Choroid plexus epithelial cell (primary cell): Measurements from ENCODE around the gene MYLK2.

Source experiments
- DNase-seq: peaks from one replicate; pipeline ENCODE4 v3.0.0-alpha.2; 2010; ENCODE audit warnings: low read depth
- H3K4me3 ChIP-seq: 2 replicates; pipeline ENCODE4 v1.5.1; 2011; ENCODE audit warnings: low read depth, mild to moderate bottlenecking, control low read depth, low read length, moderate library complexity
- CTCF ChIP-seq: conservative IDR thresholded peaks from 2 replicates; pipeline ENCODE4 v1.5.1; 2011; ENCODE audit warnings: low read depth, mild to moderate bottlenecking, control low read depth, inconsistent platforms, low read length, moderate library complexity

MYLK2 gene

GRCh38 chr20:31869942-31870725, 51.0 kb downstream of the MYLK2 start, which contains the start of the genes DUSP15 and TTLL9:
Gene DUSP15 (minus strand): TSS chr20:31870527. CDS start chr20:31870337, 190 bp downstream.
Gene TTLL9 (plus strand): TSS chr20:31870634. CDS start chr20:31871127, 493 bp downstream.
- no peak for DNase-seq
- no peak for TF ChIP-seq CTCF
- peak within 1 kb of the TSS; percentile 46 for H3K4me3 ChIP-seq

GRCh38 chr20:31870726-31871617, 51.8 kb downstream of the MYLK2 start:
- H3K4me3 ChIP-seq, result peak overlapping the region; percentile 46

GRCh38 chr20:31871618-31871954, 52.4 kb downstream of the MYLK2 start:
- H3K4me3 ChIP-seq, result no peak overlapping the region
- DNase-seq, result no peak
- no peak for TF ChIP-seq CTCF

More at GRCh38 chr20:31870726-31871617, 51.8 kb downstream of the MYLK2 start:
- TF ChIP-seq CTCF, result no peak
- DNase-seq, result no peak

- no peak for DNase-seq
- no peak overlapping the region for H3K4me3 ChIP-seq
- no peak for TF ChIP-seq CTCF
Observed at GRCh38 chr20:31872406-31872805, 53.2 kb downstream of the MYLK2 start.

DNA sequence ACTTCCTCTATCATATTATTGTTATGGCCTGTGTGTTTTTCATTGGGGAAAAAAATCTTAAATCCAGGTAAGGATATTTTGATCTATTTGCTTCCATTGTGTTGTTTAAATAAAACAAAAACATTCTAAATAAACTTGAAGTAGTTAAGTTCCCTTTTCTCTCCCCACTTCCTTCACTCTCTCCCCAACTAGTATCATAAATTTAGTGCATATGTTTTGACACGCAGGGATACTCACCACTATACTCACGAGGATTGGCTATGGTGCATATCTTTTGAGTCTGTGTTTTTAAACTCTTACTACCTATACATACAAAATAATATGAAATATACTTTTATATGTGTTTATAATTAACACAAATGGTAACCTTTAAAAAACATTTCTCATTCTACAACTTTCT, 56.5 kb downstream of the MYLK2 start:
- no peak for DNase-seq
- no peak overlapping the region for H3K4me3 ChIP-seq
- no peak for TF ChIP-seq CTCF

GRCh38 chr20:31877684-31878083, 58.5 kb downstream of the MYLK2 start:
- no peak for DNase-seq
- TF ChIP-seq CTCF, result no peak
- H3K4me3 ChIP-seq, result no peak overlapping the region
